Fibroblast of the aortic adventitia (primary cell): ENCODE results near the gene ZMAT5. TPM values are rescaled to one million over a fixed set of nuclear protein-coding genes. Genes with fewer than 3 reads are reported as not detected.

Experiments
- DNase-seq: peaks from one replicate; pipeline ENCODE4 v3.0.0-alpha.2; 2010; ENCODE audit warnings: low read depth
- H3K4me3 ChIP-seq: 2 replicates; pipeline ENCODE4 v1.5.1; 2011; ENCODE audit warnings: low read depth, mild to moderate bottlenecking, control low read depth, low read length, moderate library complexity
- total RNA-seq: library from RNA; depleted of rRNA; stranded (reverse); fragments of >200 nt; gene quantifications from 2 replicates; pipeline ENCODE4 v1.2.3, GENCODE V29; 2012; ENCODE audit warnings: low replicate concordance
- TF ChIP-seq, protein P1 (sequence below): IDR thresholded peaks from 2 replicates; pipeline ENCODE4 v1.5.1; 2011; ENCODE audit warnings: mild to moderate bottlenecking, low read length, control low read depth, inconsistent platforms; ENCODE audit not compliant: insufficient read depth

The ZMAT5 gene
- total RNA-seq, 1 donor, result 17.2 TPM

GRCh38 chr22:29799217-29799680 is 32.4 kb upstream of the ZMAT5 start:
- TF ChIP-seq, protein P1, sequence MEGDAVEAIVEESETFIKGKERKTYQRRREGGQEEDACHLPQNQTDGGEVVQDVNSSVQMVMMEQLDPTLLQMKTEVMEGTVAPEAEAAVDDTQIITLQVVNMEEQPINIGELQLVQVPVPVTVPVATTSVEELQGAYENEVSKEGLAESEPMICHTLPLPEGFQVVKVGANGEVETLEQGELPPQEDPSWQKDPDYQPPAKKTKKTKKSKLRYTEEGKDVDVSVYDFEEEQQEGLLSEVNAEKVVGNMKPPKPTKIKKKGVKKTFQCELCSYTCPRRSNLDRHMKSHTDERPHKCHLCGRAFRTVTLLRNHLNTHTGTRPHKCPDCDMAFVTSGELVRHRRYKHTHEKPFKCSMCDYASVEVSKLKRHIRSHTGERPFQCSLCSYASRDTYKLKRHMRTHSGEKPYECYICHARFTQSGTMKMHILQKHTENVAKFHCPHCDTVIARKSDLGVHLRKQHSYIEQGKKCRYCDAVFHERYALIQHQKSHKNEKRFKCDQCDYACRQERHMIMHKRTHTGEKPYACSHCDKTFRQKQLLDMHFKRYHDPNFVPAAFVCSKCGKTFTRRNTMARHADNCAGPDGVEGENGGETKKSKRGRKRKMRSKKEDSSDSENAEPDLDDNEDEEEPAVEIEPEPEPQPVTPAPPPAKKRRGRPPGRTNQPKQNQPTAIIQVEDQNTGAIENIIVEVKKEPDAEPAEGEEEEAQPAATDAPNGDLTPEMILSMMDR, result peak; percentile 28
- DNase-seq, result peak; percentile 96
- H3K4me3 ChIP-seq, result peak overlapping the region; percentile 33

GRCh38 chr22:29798801-29799200 is 32.0 kb upstream of the ZMAT5 start:
- TF ChIP-seq, protein P1, result no peak
- H3K4me3 ChIP-seq, result peak overlapping the region; percentile 33
- DNase-seq, result no peak

- H3K4me3 ChIP-seq, result no peak overlapping the region
- TF ChIP-seq, protein P1, result no peak
- no peak for DNase-seq
Observed at GRCh38 chr22:29798318-29798717, 31.5 kb upstream of the ZMAT5 start.

DNA sequence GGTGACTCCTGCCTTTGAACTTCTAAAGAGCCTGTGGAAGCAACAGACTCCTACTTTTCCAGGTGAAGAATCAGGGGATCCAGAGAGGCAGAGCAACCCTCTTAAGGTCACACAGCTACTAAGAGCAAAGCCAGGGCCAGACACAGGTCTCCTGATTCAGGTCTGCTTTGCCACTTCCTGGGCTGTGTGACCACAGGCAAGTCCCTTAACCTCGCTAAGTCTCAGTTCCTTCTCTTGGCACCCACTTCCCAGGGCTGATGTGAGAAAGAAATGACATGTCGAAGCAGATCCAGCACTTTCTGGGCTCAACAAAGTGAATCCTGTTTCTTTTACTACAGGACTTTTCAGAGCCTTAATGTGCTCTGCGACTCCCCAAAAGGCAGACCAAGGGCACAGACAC is 30.5 kb upstream of the ZMAT5 start:
- DNase-seq, result no peak
- H3K4me3 ChIP-seq, result no peak overlapping the region
- TF ChIP-seq, protein P1, result no peak

- no peak overlapping the region for H3K4me3 ChIP-seq
- TF ChIP-seq, protein P1, result no peak
- DNase-seq, result no peak
Observed at GRCh38 chr22:29795663-29796062, 28.9 kb upstream of the ZMAT5 start.

GRCh38 chr22:29793396-29793795 is 26.6 kb upstream of the ZMAT5 start:
- TF ChIP-seq, protein P1, result no peak
- no peak for DNase-seq
- no peak overlapping the region for H3K4me3 ChIP-seq

- no peak for DNase-seq
- TF ChIP-seq, protein P1, result no peak
- no peak overlapping the region for H3K4me3 ChIP-seq
Observed at GRCh38 chr22:29790061-29790460, 23.3 kb upstream of the ZMAT5 start.
